OCI-LY1 (cell line): ENCODE data around the gene SHC3.

Experiments used
- H2AFZ ChIP-seq: fragments of 200-600 bp; sonication (generic), shearing (Covaris generic); 2 replicates; pipeline ENCODE4 v1.6.0; 2014; ENCODE audit warnings: antibody characterized with exemption, mild to moderate bottlenecking, low read length
- H3F3A ChIP-seq: fragments of 200-600 bp; sonication (generic), shearing (Covaris generic); 2 replicates; pipeline ENCODE4 v1.6.0; 2014; ENCODE audit warnings: mild to moderate bottlenecking, antibody characterized with exemption, low read length, moderate library complexity; ENCODE audit not compliant: insufficient read depth
- H3K27ac ChIP-seq: fragments of 200-600 bp; sonication (generic); 2 replicates; pipeline ENCODE4 v1.5.1; 2014; ENCODE audit warnings: low read length, mixed run types, mild to moderate bottlenecking, low read depth; ENCODE audit not compliant: poor library complexity, severe bottlenecking
- H3K27me3 ChIP-seq: fragments of 200-600 bp; sonication (generic); 2 replicates; pipeline ENCODE4 v1.6.0; 2014; ENCODE audit warnings: antibody characterized with exemption, mild to moderate bottlenecking, low read length, moderate library complexity; ENCODE audit not compliant: insufficient read depth
- H3K36me3 ChIP-seq: fragments of 200-600 bp; sonication (generic); 2 replicates; pipeline ENCODE4 v1.6.1; 2014; ENCODE audit warnings: mild to moderate bottlenecking, antibody characterized with exemption, low read length, moderate library complexity, mixed read lengths; ENCODE audit not compliant: insufficient read depth
- H3K4me1 ChIP-seq: fragments of 200-600 bp; sonication (generic); 2 replicates; pipeline ENCODE4 v1.5.1; 2014; ENCODE audit warnings: mild to moderate bottlenecking, low read length, moderate library complexity; ENCODE audit not compliant: insufficient read depth, severe bottlenecking
- H3K4me2 ChIP-seq: fragments of 200-600 bp; sonication (generic), shearing (Covaris generic); 2 replicates; pipeline ENCODE4 v1.6.1; 2014; ENCODE audit warnings: low read length
- H3K4me3 ChIP-seq: fragments of 200-600 bp; sonication (generic); 2 replicates; pipeline ENCODE4 v1.5.1; 2014; ENCODE audit warnings: low read length, low read depth, mild to moderate bottlenecking, mixed read lengths; ENCODE audit not compliant: poor library complexity, severe bottlenecking
- H3K79me2 ChIP-seq: fragments of 200-600 bp; shearing (Covaris generic); 2 replicates; pipeline ENCODE4 v1.6.1; 2016; ENCODE audit warnings: mixed run types, low read length, mixed read lengths; ENCODE audit not compliant: insufficient read depth
- H3K9ac ChIP-seq: fragments of 200-600 bp; sonication (generic), shearing (Covaris generic); 2 replicates; pipeline ENCODE4 v1.6.1; 2014; ENCODE audit warnings: mild to moderate bottlenecking, low read length, mixed read lengths
- H3K9me2 ChIP-seq: fragments of 200-600 bp; sonication (generic), shearing (Covaris generic); 2 replicates; pipeline ENCODE4 v1.6.1; 2014; ENCODE audit warnings: low read depth, mild to moderate bottlenecking, low read length, mixed read lengths
- H3K9me3 ChIP-seq: fragments of 200-600 bp; shearing (Covaris generic); 2 replicates; pipeline ENCODE4 v1.6.1; 2014; ENCODE audit warnings: low read length, mixed read lengths
- H4K20me1 ChIP-seq: fragments of 200-600 bp; sonication (generic), shearing (Covaris generic); 2 replicates; pipeline ENCODE4 v1.6.0; 2016; ENCODE audit warnings: mild to moderate bottlenecking, low read length; ENCODE audit not compliant: insufficient read depth
- CTCF ChIP-seq: fragments of 200-600 bp; sonication (generic), shearing (Covaris generic); IDR thresholded peaks from 2 replicates; pipeline ENCODE4 v1.5.1; 2017; ENCODE audit warnings: mild to moderate bottlenecking, antibody characterized with exemption, low read length, moderate library complexity, mixed read lengths
- EZH2 ChIP-seq: fragments of 200-600 bp; sonication (generic), shearing (Covaris generic); IDR thresholded peaks from 2 replicates; pipeline ENCODE4 v1.8.0; 2017; ENCODE audit warnings: borderline replicate concordance, mixed run types, mild to moderate bottlenecking, antibody characterized with exemption, low read length, moderate library complexity, mixed read lengths

Gene SHC3

GRCh38 chr9:89104821-89105220 lies 73.8 kb downstream of the SHC3 start:
- Histone ChIP-seq H3K27ac (no peak overlapping the region), H2AFZ (no peak overlapping the region), H3K27me3 (no peaks in the 10 kb centered on the region), H3K9ac (no peak overlapping the region), H4K20me1 (no peaks in the 10 kb centered on the region), H3K4me2 (no peak overlapping the region), H3K79me2 (no peaks in the 10 kb centered on the region), H3K9me2 (no peaks in the 10 kb centered on the region), H3K4me1 (no peaks in the 10 kb centered on the region), H3F3A (no peaks in the 10 kb centered on the region), H3K4me3 (no peak overlapping the region), H3K9me3 (no peaks in the 10 kb centered on the region), H3K36me3 (no peaks in the 10 kb centered on the region)
- TF ChIP-seq CTCF (no peak), EZH2 (no peak)

- no peaks in the 10 kb centered on the region for H3K27me3 ChIP-seq
- no peaks in the 10 kb centered on the region for H3K9me3 ChIP-seq
- H3K4me3 ChIP-seq = no peak overlapping the region
- no peaks in the 10 kb centered on the region for H3K4me1 ChIP-seq
- no peaks in the 10 kb centered on the region for H3K36me3 ChIP-seq
- H3F3A ChIP-seq = no peaks in the 10 kb centered on the region
- no peaks in the 10 kb centered on the region for H3K9me2 ChIP-seq
- H3K79me2 ChIP-seq = no peaks in the 10 kb centered on the region
- TF ChIP-seq CTCF = no peak
- TF ChIP-seq EZH2 = no peak
- H3K27ac ChIP-seq = no peak overlapping the region
- no peak overlapping the region for H2AFZ ChIP-seq
- H3K4me2 ChIP-seq = no peak overlapping the region
- H3K9ac ChIP-seq = no peak overlapping the region
- no peaks in the 10 kb centered on the region for H4K20me1 ChIP-seq
Measured at GRCh38 chr9:89097219-89097618, 81.4 kb downstream of the SHC3 start.

- Histone ChIP-seq H3K36me3 (no peaks in the 10 kb centered on the region), H3K4me1 (no peaks in the 10 kb centered on the region), H4K20me1 (no peaks in the 10 kb centered on the region), H2AFZ (no peak overlapping the region), H3K9me3 (no peaks in the 10 kb centered on the region), H3K9me2 (no peaks in the 10 kb centered on the region), H3K79me2 (no peaks in the 10 kb centered on the region), H3K9ac (no peak overlapping the region), H3K4me2 (no peak overlapping the region), H3K27ac (no peak overlapping the region), H3K4me3 (no peak overlapping the region), H3F3A (no peaks in the 10 kb centered on the region), H3K27me3 (no peaks in the 10 kb centered on the region)
- peak; percentile 16; the same call in 1 of the 2 replicates for TF ChIP-seq CTCF
- no peak for TF ChIP-seq EZH2
Measured at GRCh38 chr9:89096807-89097206, 81.8 kb downstream of the SHC3 start.
